Gastroesophageal sphincter (tissue), 4 donors: Measurements from ENCODE around the gene TMEM120B. TPM values are rescaled to one million over a fixed set of nuclear protein-coding genes. Genes with fewer than 3 reads are reported as not detected.
"Not testable (repeated sequence)": the region's sequence is repeated elsewhere in the genome, so short reads cannot be mapped to it uniquely, and the experiment has no call there.

Experiments
- ATAC-seq: fragments of 150-250 bp; one replicate; pipeline ENCODE4 v1.9.1; 2016; ENCODE audit warnings: mild to moderate bottlenecking, moderate library complexity
- H3K27ac ChIP-seq, 4 donors: fragments of 200-600 bp; sonication (generic) in 3 of 4; 1 replicate in 3 of 4; 2 replicates in 1 of 4; pipeline ENCODE4 v1.5.1; 2016 to 2019
- H3K27me3 ChIP-seq: fragments of 200-600 bp; sonication (generic); one replicate; pipeline ENCODE4 v1.5.1; 2019
- H3K36me3 ChIP-seq, 2 donors: fragments of 200-600 bp; sonication (generic); one replicate each; pipeline ENCODE4 v1.5.1; 2019; ENCODE audit warnings: control low read depth in 1 of 2
- H3K4me1 ChIP-seq, 3 donors: fragments of 200-600 bp; sonication (generic); 1 replicate in 2 of 3; 2 replicates in 1 of 3; pipeline ENCODE4 v1.5.1; 2016 to 2019; ENCODE audit warnings: control low read depth in 2 of 3
- H3K4me3 ChIP-seq, 2 donors: fragments of 200-600 bp; sonication (generic); one replicate each; pipeline ENCODE4 v1.5.1; 2019; ENCODE audit warnings: mild to moderate bottlenecking in 1 of 2, moderate library complexity in 1 of 2
- H3K9me3 ChIP-seq, 3 donors: fragments of 200-600 bp; sonication (generic); one replicate each; pipeline ENCODE4 v1.5.1; 2017 to 2019; ENCODE audit warnings: control low read depth in 2 of 3
- CTCF ChIP-seq, 4 experiments: fragments of 200-600 bp in 2 of 4; fragments of 450-650 bp in 2 of 4; sonication (generic) in 1 of 4; IDR thresholded peaks; one replicate each; pipeline ENCODE4 v1.5.1; 2017 to 2019; ENCODE audit warnings: antibody characterized with exemption in 4 of 4, mild to moderate bottlenecking in 2 of 4, moderate library complexity in 2 of 4
- EP300 ChIP-seq: sonication (generic); formaldehyde crosslinking; IDR thresholded peaks from one replicate; pipeline ENCODE4 v1.6.1; 2017; ENCODE audit warnings: antibody characterized with exemption, mild to moderate bottlenecking
- POLR2A ChIP-seq, 2 donors: fragments of 450-650 bp; IDR thresholded peaks; one replicate each; pipeline ENCODE4 v1.6.1; 2017; ENCODE audit warnings: antibody characterized with exemption in 2 of 2, mild to moderate bottlenecking in 2 of 2, moderate library complexity in 1 of 2
- POLR2AphosphoS5 ChIP-seq: sonication (generic); formaldehyde crosslinking; IDR thresholded peaks from one replicate; pipeline ENCODE4 v1.6.1; 2017; ENCODE audit warnings: antibody characterized with exemption
- WGBS, 2 donors: methylation state at CpG; one replicate each; pipeline ENCODE4 v1.1.5; 2018; ENCODE audit warnings: low coverage in 1 of 2; 5-methylcytosine and 5-hydroxymethylcytosine counted together
- total RNA-seq, 4 donors: library from RNA; depleted of rRNA; stranded (reverse); fragments of >200 nt; gene quantifications; one replicate each; pipeline ENCODE4 v1.1.0, GENCODE V29; 2016

The TMEM120B gene
- total RNA-seq, 4 donors from 2014 or later, result 4.2 to 14.3 (median 9.9) TPM

- no peaks in the 10 kb centered on the region for H3K9me3 ChIP-seq
- no peaks in the 10 kb centered on the region for H3K36me3 ChIP-seq
- H3K27me3 ChIP-seq, result no peaks in the 10 kb centered on the region
- peak overlapping the region; percentile 84 to 96 for H3K4me3 ChIP-seq
- TF ChIP-seq EP300 (no peak), CTCF (IDR thresholded peaks at IDR 0.05) (no peak), POLR2A (IDR thresholded peaks at IDR 0.05) (no peak), POLR2AphosphoS5 (peak; percentile 19)
- no peak for ATAC-seq
- peaks cover 0 to 54% (median 12%) of the 10 kb centered on the region in 3 donors for H3K4me1 ChIP-seq
- peak overlapping the region; percentile 85 to 94 (median 91) for H3K27ac ChIP-seq
- 23 to 55% methylated on average over 8 to 17 of the region's 24 CpGs for WGBS, 2 donors
These were observed 977 bp upstream of the TMEM120B start for GRCh38 chr12:121711361-121712189.

- TF ChIP-seq EP300 (no peak), POLR2A (IDR thresholded peaks at IDR 0.05) (no peak), POLR2AphosphoS5 (no peak), CTCF (IDR thresholded peaks at IDR 0.05) (no peak)
- WGBS, 2 donors, result 0% methylated on average over 4 to 9 of the region's 16 CpGs
- ATAC-seq, result peak; percentile 36
- Histone ChIP-seq H3K4me3 (peak overlapping the region; percentile 84 to 96), H3K27me3 (no peaks in the 10 kb centered on the region), H3K9me3 (no peaks in the 10 kb centered on the region), H3K36me3 (no peaks in the 10 kb centered on the region), H3K27ac (peak overlapping the region; percentile 85 to 94 (median 91)), H3K4me1 (peaks cover 0 to 54% (median 12%) of the 10 kb centered on the region in 3 donors)
These were observed 427 bp upstream of the TMEM120B start for GRCh38 chr12:121712190-121712460.

- Histone ChIP-seq H3K36me3 (no peaks in the 10 kb centered on the region), H3K27ac (peak overlapping the region; percentile 35 to 94 (median 91)), H3K27me3 (no peaks in the 10 kb centered on the region), H3K4me1 (peaks cover 0 to 54% (median 12%) of the 10 kb centered on the region in 3 donors), H3K4me3 (peak overlapping the region; percentile 84 to 96), H3K9me3 (no peaks in the 10 kb centered on the region)
- no peak for TF ChIP-seq CTCF (IDR thresholded peaks at IDR 0.05)
- no peak for TF ChIP-seq POLR2AphosphoS5
- TF ChIP-seq POLR2A (IDR thresholded peaks at IDR 0.05), result no peak
- TF ChIP-seq EP300, result no peak
- peak; percentile 37 for ATAC-seq
- 22% methylated on average over 3 of the region's 14 CpGs; no CpG with 5 or more reads in 1 of the 2 donors for WGBS, 2 donors
These were observed 765 bp downstream of the TMEM120B start for GRCh38 chr12:121713257-121713777.

- H3K4me1 ChIP-seq, result peaks cover 0 to 54% (median 12%) of the 10 kb centered on the region in 3 donors
- no peaks in the 10 kb centered on the region for H3K27me3 ChIP-seq
- TF ChIP-seq POLR2A (IDR thresholded peaks at IDR 0.05) (no peak), EP300 (no peak), POLR2AphosphoS5 (no peak), CTCF (IDR thresholded peaks at IDR 0.05) (no peak)
- H3K36me3 ChIP-seq, result no peaks in the 10 kb centered on the region
- H3K4me3 ChIP-seq, result peak overlapping the region in 1 of 2 donors; percentile 96
- no peak for ATAC-seq
- H3K27ac ChIP-seq, result peak overlapping the region in 3 of 4 donors; percentile 89 to 94 (median 93)
- 75 to 100% methylated on average over 1 to 2 of the region's 6 CpGs for WGBS, 2 donors
- H3K9me3 ChIP-seq, result no peaks in the 10 kb centered on the region
These were observed 1.2 kb downstream of the TMEM120B start for GRCh38 chr12:121713793-121714192.

- H3K9me3 ChIP-seq, H3K36me3 ChIP-seq, H3K27me3 ChIP-seq, H3K27ac ChIP-seq, H3K4me3 ChIP-seq, ATAC-seq: not testable (repeated sequence)
- 93% methylated on average over 4 of the region's 7 CpGs; no CpG with 5 or more reads in 1 of the 2 donors for WGBS, 2 donors
- peaks cover 0 to 53% (median 12%) of the 10 kb centered on the region in 3 donors for H3K4me1 ChIP-seq
These were observed 2.5 kb downstream of the TMEM120B start for GRCh38 chr12:121715055-121715454.
